Activated T-cell treated with anti-CD3 and anti-CD28 coated beads, Interleukin-2, amount 50 U/mL, for 24 hours (primary cell): ENCODE measurements around the gene MBD1.
"Not testable (repeated sequence)": the region's sequence is repeated elsewhere in the genome, so short reads cannot be mapped to it uniquely, and the experiment has no call there.

Experiments used
- DNase-seq: peaks from one replicate; pipeline ENCODE4 v3.0.0-alpha.2; 2020
- H3K27ac Mint-ChIP-seq: 2 replicates; pipeline ENCODE4 v1.8.0; 2020; ENCODE audit warnings: mild to moderate bottlenecking, mixed read lengths
- H3K27me3 Mint-ChIP-seq: 2 replicates; pipeline ENCODE4 v1.8.0; 2020; ENCODE audit warnings: mixed read lengths
- H3K36me3 Mint-ChIP-seq: 2 replicates; pipeline ENCODE4 v1.8.0; 2020; ENCODE audit warnings: low read depth, mixed read lengths
- H3K4me1 Mint-ChIP-seq: 2 replicates; pipeline ENCODE4 v1.8.0; 2020; ENCODE audit warnings: low read depth, mixed read lengths
- H3K4me3 Mint-ChIP-seq: 2 replicates; pipeline ENCODE4 v1.8.0; 2020; ENCODE audit warnings: mild to moderate bottlenecking, moderate library complexity, mixed read lengths
- H3K9me3 Mint-ChIP-seq: 2 replicates; pipeline ENCODE4 v1.8.0; 2020; ENCODE audit warnings: mixed read lengths

Gene MBD1

DNA sequence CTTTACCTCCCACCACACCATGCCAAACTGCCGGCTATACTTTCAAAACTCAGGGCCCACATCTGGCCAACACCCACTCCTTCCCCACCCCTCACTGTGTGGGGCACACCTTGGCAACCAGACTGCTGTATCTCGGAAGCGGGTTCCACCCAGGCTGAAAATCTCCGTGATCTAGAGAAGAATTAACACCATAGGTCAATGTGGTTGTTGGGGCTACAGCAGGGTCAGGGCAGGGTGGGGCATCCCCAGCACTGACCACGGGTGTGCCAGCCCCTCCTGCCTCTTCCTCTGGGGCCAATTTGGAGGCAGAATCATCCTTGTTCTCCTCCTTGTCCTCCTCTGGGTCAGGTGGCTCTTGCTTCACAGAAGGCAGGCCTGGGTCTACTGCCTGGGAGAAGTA is 8.8 kb downstream of the MBD1 start:
- no peaks in the 10 kb centered on the region for H3K9me3 Mint-ChIP-seq
- H3K27me3 Mint-ChIP-seq = no peaks in the 10 kb centered on the region
- DNase-seq = no peak
- no peak overlapping the region for H3K4me3 Mint-ChIP-seq
- H3K27ac Mint-ChIP-seq = peak overlapping the region; percentile 29
- peaks cover 16% of the 10 kb centered on the region for H3K4me1 Mint-ChIP-seq
- H3K36me3 Mint-ChIP-seq = peaks cover 86% of the 10 kb centered on the region

GRCh38 chr18:50268022-50268747 is 13.1 kb downstream of the MBD1 start:
- peaks cover 37% of the 10 kb centered on the region for H3K4me1 Mint-ChIP-seq
- H3K4me3 Mint-ChIP-seq = peak overlapping the region; percentile 74
- DNase-seq = peak; percentile 87
- H3K36me3 Mint-ChIP-seq = peaks cover 50% of the 10 kb centered on the region
- no peaks in the 10 kb centered on the region for H3K9me3 Mint-ChIP-seq
- H3K27me3 Mint-ChIP-seq = no peaks in the 10 kb centered on the region
- H3K27ac Mint-ChIP-seq = peak overlapping the region; percentile 77

- Mint-ChIP-seq H3K4me1 (peaks cover 37% of the 10 kb centered on the region), H3K36me3 (peaks cover 31% of the 10 kb centered on the region), H3K27ac (peak within 1 kb of the TSS; percentile 85), H3K27me3 (no peaks in the 10 kb centered on the region), H3K9me3 (no peaks in the 10 kb centered on the region), H3K4me3 (peak within 1 kb of the TSS; percentile 80)
- DNase-seq = peak; percentile 90
Measured at GRCh38 chr18:50266248-50266704, 15.0 kb downstream of the MBD1 start, which contains the start of gene CFAP53. CFAP53 (minus strand) TSS chr18:50266495; CDS start chr18:50266404, 91 bp downstream.

GRCh38 chr18:50262977-50263376 is 18.3 kb downstream of the MBD1 start:
- H3K36me3 Mint-ChIP-seq = peaks cover 6% of the 10 kb centered on the region
- no peak for DNase-seq
- H3K27ac Mint-ChIP-seq = no peak overlapping the region
- H3K4me1 Mint-ChIP-seq = peaks cover 24% of the 10 kb centered on the region
- no peaks in the 10 kb centered on the region for H3K27me3 Mint-ChIP-seq
- H3K9me3 Mint-ChIP-seq = no peaks in the 10 kb centered on the region
- H3K4me3 Mint-ChIP-seq = no peak overlapping the region

DNA sequence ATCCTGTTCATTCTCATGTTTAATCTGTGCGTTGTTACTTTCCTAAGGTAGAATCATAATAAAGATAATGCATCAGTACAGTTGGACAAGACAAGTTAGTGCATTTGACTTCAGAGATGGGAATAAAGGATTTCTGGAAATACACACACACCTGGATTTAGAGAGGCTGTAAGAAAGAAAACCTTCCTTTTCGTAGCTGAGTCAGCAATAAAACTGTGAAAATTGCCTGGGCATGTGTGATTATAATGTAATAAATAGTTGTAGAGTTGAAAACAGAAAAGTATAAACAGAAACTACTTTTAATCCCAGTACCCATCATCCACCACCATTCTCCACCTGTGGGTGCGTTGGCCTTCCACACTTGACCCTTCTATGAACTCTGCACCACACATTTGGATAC is 30.4 kb downstream of the MBD1 start:
- no peak for DNase-seq
- H3K27me3 Mint-ChIP-seq = no peaks in the 10 kb centered on the region
- no peaks in the 10 kb centered on the region for H3K36me3 Mint-ChIP-seq
- H3K4me3 Mint-ChIP-seq = no peak overlapping the region
- H3K4me1 Mint-ChIP-seq = peaks cover 2% of the 10 kb centered on the region
- no peak overlapping the region for H3K27ac Mint-ChIP-seq
- H3K9me3 Mint-ChIP-seq = no peaks in the 10 kb centered on the region

DNA sequence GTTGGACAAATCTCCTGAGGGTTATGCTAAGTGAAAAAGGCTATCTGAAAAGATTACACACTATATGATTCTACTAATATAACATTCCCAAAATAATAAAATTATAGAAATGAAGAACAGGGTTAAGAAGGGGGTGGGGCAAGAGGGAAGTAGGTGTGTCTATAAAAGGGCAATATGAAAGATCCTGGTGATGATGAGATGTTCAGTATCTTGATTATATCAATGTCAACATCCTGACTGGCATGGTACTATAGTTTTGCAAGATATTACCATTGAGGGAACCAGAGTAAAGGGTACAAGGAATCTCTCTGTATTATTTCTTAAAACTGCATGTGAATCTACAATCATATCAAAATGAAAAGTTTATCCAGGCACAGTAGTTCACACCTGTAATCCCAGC is 31.7 kb downstream of the MBD1 start:
- no peaks in the 10 kb centered on the region for H3K9me3 Mint-ChIP-seq
- H3K4me3 Mint-ChIP-seq = no peak overlapping the region
- peaks cover 2% of the 10 kb centered on the region for H3K4me1 Mint-ChIP-seq
- no peak overlapping the region for H3K27ac Mint-ChIP-seq
- H3K27me3 Mint-ChIP-seq = no peaks in the 10 kb centered on the region
- no peaks in the 10 kb centered on the region for H3K36me3 Mint-ChIP-seq
- no peak for DNase-seq

DNA sequence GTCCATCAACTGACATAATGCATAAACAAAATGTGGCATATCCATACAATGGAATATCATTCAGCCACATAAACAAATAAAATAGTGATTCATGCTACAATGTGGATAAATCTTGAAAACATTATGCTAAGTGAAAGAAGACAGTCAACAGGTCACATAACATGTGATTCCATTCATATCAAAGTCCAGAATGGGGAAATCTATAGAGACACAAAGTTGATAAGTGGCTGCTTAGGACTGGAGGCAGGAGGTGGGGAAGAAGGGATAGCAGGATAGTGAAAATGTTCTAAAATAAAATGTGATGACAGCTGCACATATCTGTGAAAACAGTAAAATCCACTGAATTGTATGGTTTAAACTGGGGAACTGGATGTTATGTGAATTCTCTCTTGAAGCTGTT is 33.8 kb downstream of the MBD1 start:
- Mint-ChIP-seq H3K27ac (no peak overlapping the region), H3K4me3 (no peak overlapping the region)

DNA sequence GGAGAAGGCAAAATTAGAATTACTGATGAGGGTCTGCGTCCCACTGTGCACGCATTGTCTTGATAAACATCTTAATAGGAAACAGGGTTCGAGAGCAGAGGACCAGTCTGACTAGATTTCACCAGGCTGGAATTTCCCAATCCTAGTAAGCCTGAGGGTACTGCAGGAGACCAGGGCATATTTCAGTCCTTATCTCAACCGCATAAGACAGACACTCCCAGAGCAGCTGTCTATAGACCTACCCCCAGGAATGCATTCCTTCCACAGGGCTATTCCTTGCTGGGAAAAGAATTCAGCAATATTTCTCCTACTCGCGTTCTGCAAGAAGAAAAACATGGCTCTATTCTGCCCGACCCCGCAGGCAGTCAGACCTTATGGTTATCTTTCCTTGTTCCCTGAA is 39.6 kb downstream of the MBD1 start:
- not testable (repeated sequence) for H3K4me1 Mint-ChIP-seq, DNase-seq, H3K36me3 Mint-ChIP-seq, H3K27ac Mint-ChIP-seq, H3K27me3 Mint-ChIP-seq, H3K4me3 Mint-ChIP-seq
- peaks cover 27% of the 10 kb centered on the region for H3K9me3 Mint-ChIP-seq

More for the DNA sequence above, 33.8 kb downstream of the MBD1 start:
- peaks cover 2% of the 10 kb centered on the region for H3K4me1 Mint-ChIP-seq
- H3K9me3 Mint-ChIP-seq = peaks cover under 1% of the 10 kb centered on the region
- no peak for DNase-seq
- H3K36me3 Mint-ChIP-seq = no peaks in the 10 kb centered on the region
- no peaks in the 10 kb centered on the region for H3K27me3 Mint-ChIP-seq

DNA sequence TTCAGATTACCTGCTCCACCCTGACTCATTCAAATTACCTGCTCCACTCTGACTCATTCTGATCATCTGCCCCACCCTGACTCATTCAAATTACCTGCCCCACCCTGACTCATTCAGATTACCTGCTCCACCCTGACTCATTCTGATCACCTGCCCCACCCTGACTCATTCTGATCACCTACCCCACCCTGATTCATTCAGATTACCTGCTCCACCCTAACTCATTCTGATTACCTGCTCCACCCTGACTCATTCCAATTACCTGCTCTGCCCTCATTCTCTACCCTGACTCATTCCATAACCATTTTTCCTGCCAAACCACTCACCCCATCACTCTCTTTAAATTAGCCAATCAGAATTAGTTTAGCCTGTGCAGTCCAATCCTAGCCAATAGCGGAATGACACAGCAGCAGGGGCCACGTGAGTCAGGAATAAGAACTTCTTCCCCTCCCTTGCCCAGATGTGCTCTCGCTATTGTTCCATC is 41.2 kb downstream of the MBD1 start:
- peak overlapping the region; percentile 51 for H3K27ac Mint-ChIP-seq
- no peak for DNase-seq
- peaks cover 8% of the 10 kb centered on the region for H3K27me3 Mint-ChIP-seq
- no peak overlapping the region for H3K4me3 Mint-ChIP-seq
- H3K9me3 Mint-ChIP-seq = peaks cover 27% of the 10 kb centered on the region
- peaks cover 5% of the 10 kb centered on the region for H3K36me3 Mint-ChIP-seq
- peaks cover 8% of the 10 kb centered on the region for H3K4me1 Mint-ChIP-seq

GRCh38 chr18:50232419-50232818 is 48.9 kb downstream of the MBD1 start:
- Mint-ChIP-seq H3K9me3 (no peaks in the 10 kb centered on the region), H3K4me3 (no peak overlapping the region), H3K27me3 (peaks cover 5% of the 10 kb centered on the region), H3K4me1 (peaks cover 6% of the 10 kb centered on the region), H3K36me3 (no peaks in the 10 kb centered on the region), H3K27ac (no peak overlapping the region)
- no peak for DNase-seq

- Mint-ChIP-seq H3K36me3 (no peaks in the 10 kb centered on the region), H3K4me1 (peaks cover 6% of the 10 kb centered on the region), H3K4me3 (no peak overlapping the region), H3K9me3 (no peaks in the 10 kb centered on the region), H3K27ac (no peak overlapping the region), H3K27me3 (peaks cover 5% of the 10 kb centered on the region)
- DNase-seq = no peak
Measured at GRCh38 chr18:50231621-50232020, 49.7 kb downstream of the MBD1 start.

DNA sequence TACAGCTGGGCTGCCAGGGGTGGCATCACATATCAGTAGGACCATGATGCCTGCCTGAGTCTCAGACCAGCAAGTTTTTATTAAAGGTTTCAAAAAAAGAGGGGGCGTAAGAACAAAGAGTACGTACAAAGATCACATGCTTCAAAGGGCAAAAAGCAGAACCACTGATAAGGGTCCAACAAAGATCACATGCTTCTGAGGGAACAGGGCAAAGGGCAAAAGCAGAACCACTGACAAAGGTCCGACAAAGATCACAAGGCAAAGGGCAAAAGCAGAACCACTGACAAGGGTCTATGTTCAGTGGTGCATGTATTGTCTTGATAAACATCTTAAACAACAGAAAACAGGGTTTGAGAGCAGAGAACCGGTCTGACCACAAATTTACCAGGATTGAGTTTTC is 61.1 kb downstream of the MBD1 start:
- H3K36me3 Mint-ChIP-seq, H3K4me3 Mint-ChIP-seq, H3K4me1 Mint-ChIP-seq, H3K27ac Mint-ChIP-seq, DNase-seq: not testable (repeated sequence)
- Mint-ChIP-seq H3K9me3 (peaks cover 12% of the 10 kb centered on the region), H3K27me3 (peaks cover 34% of the 10 kb centered on the region)
